Measurements from ENCODE around the gene PTF1A. TPM values are rescaled to one million over a fixed set of nuclear protein-coding genes. Genes with fewer than 3 reads are reported as not detected.
"Not testable (repeated sequence)": the region's sequence is repeated elsewhere in the genome, so short reads cannot be mapped to it uniquely, and the experiment has no call there.

The PTF1A gene
- total and polyA plus RNA-seq, 10 of the 15 experiments (the other 5 are each of a cell fraction or from before 2014, with no cell fraction given), result not detected

DNA sequence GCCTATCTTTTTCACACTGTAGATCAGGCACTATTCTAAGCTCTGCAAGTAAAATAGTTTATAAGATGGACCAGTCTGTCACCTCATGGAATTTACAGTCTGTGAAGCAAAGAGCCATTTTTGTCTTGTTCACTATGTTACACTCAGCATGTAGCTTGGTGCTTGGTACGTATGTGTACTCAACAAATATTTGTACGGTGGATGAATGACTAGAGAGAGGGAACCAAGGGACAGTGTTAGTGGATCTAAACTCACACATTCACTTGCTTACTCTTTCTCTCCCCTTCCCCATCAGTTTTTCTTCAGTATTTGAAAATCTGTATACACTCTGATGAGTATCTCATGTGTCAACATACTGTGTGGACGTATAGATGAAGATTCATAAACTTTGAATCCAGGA is 45.9 kb downstream of the PTF1A start:
- in situ Hi-C loops (cut with MboI), result no loop called here
- POLR2A ChIA-PET, result no interaction called here
- SMC1A ChIA-PET (ENCODE audit: uncharacterized antibody, unreplicated experiment), result no interaction called here
- intact Hi-C loops (cut with micrococcal nuclease; ENCODE audit: unreplicated experiment), result no loop called here
- no peak overlapping the region for H3K9ac ChIP-seq (ENCODE audit: control insufficient read depth, insufficient read depth, low read length)
- H4K20me1 ChIP-seq (ENCODE audit: control insufficient read depth, insufficient read depth), result no peaks in the 10 kb centered on the region
- no peaks in the 10 kb centered on the region for H3K27me3 ChIP-seq (replicated peaks in 1 of 2; ENCODE audit: control insufficient read depth in 2 of 2, insufficient read depth in 2 of 2, low read length in 1 of 2)
- TF ChIP-seq POLR2A (IDR thresholded peaks at IDR 0.05; ENCODE audit: low read depth, low read length), result no peak
- TF ChIP-seq MYC (IDR thresholded peaks at IDR 0.05; ENCODE audit: insufficient read depth, insufficient read length, insufficient replicate concordance, low read length, severe bottlenecking), result no peak
- TF ChIP-seq KAT2A (conservative IDR thresholded peaks at IDR 0.05; ENCODE audit: control insufficient read depth, low read depth, low read length), result no peak
- TF ChIP-seq GATAD2B (conservative IDR thresholded peaks at IDR 0.05; ENCODE audit: low read depth), result no peak
- TF ChIP-seq HDAC2 (IDR thresholded peaks at IDR 0.05), result no peak
- no TSS peak for BruUV-seq (replicated peaks)
- FAIRE-seq (no peak), ATAC-seq (no peak), DNase-seq (ENCODE audit: low read depth, low spot score) (no peak)
- H3K4me2 ChIP-seq (ENCODE audit: control insufficient read depth, insufficient read depth), result no peak overlapping the region
- H2AFZ ChIP-seq (ENCODE audit: control insufficient read depth, low read depth, low read length), result no peak overlapping the region
- 48% methylated on average over 3 of the region's 3 CpGs for WGBS (ENCODE audit: insufficient coverage, insufficient replicate concordance, low lambda C conversion rate, missing lambda C conversion rate)
- RAD21 ChIA-PET (ENCODE audit: unreplicated experiment), result no interaction called here
- no peak overlapping the region for H3K4me3 ChIP-seq
- no peak overlapping the region for H3K27ac ChIP-seq (ENCODE audit: control insufficient read depth, insufficient read depth)
- CTCF ChIA-PET, result interaction anchor here (0.8 to 1.0 kb wide), 2 partner anchors 18 to 80 kb away, joined by 3 read pairs; no protein-coding TSS in a partner anchor
- no peaks in the 10 kb centered on the region for H3K79me2 ChIP-seq (ENCODE audit: control insufficient read depth, insufficient read depth, low read length)
- H3K4me1 ChIP-seq (ENCODE audit: control insufficient read depth, insufficient read depth, low read length), result no peaks in the 10 kb centered on the region
- H3K36me3 ChIP-seq (ENCODE audit: control insufficient read depth in 2 of 2, insufficient read depth in 2 of 2, low read length in 1 of 2), result no peaks in the 10 kb centered on the region
- H3K9me3 ChIP-seq (replicated peaks; ENCODE audit: control insufficient read depth, insufficient read depth, low read length), result no peaks in the 10 kb centered on the region

DNA sequence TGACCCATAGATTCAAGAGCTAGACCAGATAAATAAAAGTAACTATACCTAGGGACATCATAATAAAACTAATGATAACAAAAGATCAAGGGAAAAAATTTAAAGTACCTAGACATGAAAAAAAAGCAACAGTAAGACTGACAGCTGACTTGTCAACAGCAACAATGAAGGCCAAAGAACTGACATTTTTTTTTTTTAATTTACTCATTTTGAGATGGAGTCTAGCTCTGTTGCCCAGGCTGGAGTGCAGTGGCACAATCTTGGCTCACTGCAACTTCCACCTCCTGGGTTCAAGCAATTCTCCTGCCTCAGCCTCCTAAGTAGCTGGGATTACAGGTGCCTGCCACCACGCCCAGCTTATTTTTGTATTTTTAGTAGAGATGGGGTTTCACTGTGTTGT is 49.7 kb downstream of the PTF1A start:
- in situ Hi-C loops (cut with MboI); H3K9me3 ChIP-seq (replicated peaks; ENCODE audit: control insufficient read depth, insufficient read depth, low read length); DNase-seq (ENCODE audit: low read depth, low spot score); H3K4me2 ChIP-seq (ENCODE audit: control insufficient read depth, insufficient read depth); ATAC-seq; H3K4me1 ChIP-seq (ENCODE audit: control insufficient read depth, insufficient read depth, low read length); RAD21 ChIA-PET (ENCODE audit: unreplicated experiment); H2AFZ ChIP-seq (ENCODE audit: control insufficient read depth, low read depth, low read length); H4K20me1 ChIP-seq (ENCODE audit: control insufficient read depth, insufficient read depth); FAIRE-seq; intact Hi-C loops (cut with micrococcal nuclease; ENCODE audit: unreplicated experiment); H3K9ac ChIP-seq (ENCODE audit: control insufficient read depth, insufficient read depth, low read length); H3K79me2 ChIP-seq (ENCODE audit: control insufficient read depth, insufficient read depth, low read length); H3K4me3 ChIP-seq; H3K27ac ChIP-seq (ENCODE audit: control insufficient read depth, insufficient read depth); H3K36me3 ChIP-seq (ENCODE audit: control insufficient read depth in 2 of 2, insufficient read depth in 2 of 2, low read length in 1 of 2); BruUV-seq (replicated peaks); H3K27me3 ChIP-seq (replicated peaks in 1 of 2; ENCODE audit: control insufficient read depth in 2 of 2, insufficient read depth in 2 of 2, low read length in 1 of 2): not testable (repeated sequence)
- 0% methylated on average over 1 of the region's 1 CpG for WGBS (ENCODE audit: insufficient coverage, insufficient replicate concordance, low lambda C conversion rate, missing lambda C conversion rate)
- ChIA-PET SMC1A (ENCODE audit: uncharacterized antibody, unreplicated experiment) (interaction anchor here (0.5 kb wide), 1 partner anchor 1389 kb away, joined by 3 read pairs; no protein-coding TSS in a partner anchor), POLR2A (interaction anchor here (0.7 kb wide), 1 partner anchor 42 kb away, joined by 3 read pairs; no protein-coding TSS in a partner anchor), CTCF (interaction anchor here (1.5 kb wide), 1 partner anchor 85 kb away, joined by 4 read pairs; no protein-coding TSS in a partner anchor)

Small RNA genes within 50 kb of the gene (small RNA-seq; reads per million reads assigned to genes)
- gene RF00561, result not detected

Other genes starting within 250 kb of the PTF1A start
- gene MSRB2, start 96.7 kb upstream of the PTF1A start, total RNA-seq (2014; rRNA removed), result 6.4 and 7.9 TPM in 2 replicates
- gene MSRB2, start 96.7 kb upstream of the PTF1A start, total RNA-seq (2014; rRNA removed; fragmentation: Illumina TruSeq; extraction: Trizol), result 4.2 and 4.9 TPM in 2 replicates
- gene MSRB2, start 96.7 kb upstream of the PTF1A start, total RNA-seq (2021), result 7.1 and 9.8 TPM in 2 replicates
- 6.7 and 7.8 TPM in 2 replicates for gene MSRB2, start 96.7 kb upstream of the PTF1A start, polyA plus RNA-seq (2011; rRNA removed)
- gene MSRB2, start 96.7 kb upstream of the PTF1A start, polyA plus RNA-seq (2014; fragmentation: Illumina TruSeq; extraction: Trizol), result 2.6 and 4.0 TPM in 2 replicates
- gene MSRB2, start 96.7 kb upstream of the PTF1A start, polyA plus RNA-seq (2014; fragmentation: Nextera tagmentation; extraction: Ambion mirVana), result 1 to 10 TPM; 1.5 to 3.5 TPM
- gene MSRB2, start 96.7 kb upstream of the PTF1A start, polyA plus RNA-seq (2014; rRNA removed), result 6.0 and 7.6 TPM in 2 replicates
- 10 to 100 TPM; 18.5 to 18.6 TPM for gene MSRB2, start 96.7 kb upstream of the PTF1A start, polyA plus RNA-seq (2016; fragmentation: Nextera tagmentation; extraction: Ambion mirVana)
- gene C10orf67, start 152.5 kb downstream of the PTF1A start, total RNA-seq (2014; rRNA removed), result 0.06 TPM in 1 of 2 replicates, not detected in the other
- gene C10orf67, start 152.5 kb downstream of the PTF1A start, total RNA-seq (2014; rRNA removed; fragmentation: Illumina TruSeq; extraction: Trizol), result not detected in 2 replicates
- not detected in 2 replicates for gene C10orf67, start 152.5 kb downstream of the PTF1A start, total RNA-seq (2021)
- gene C10orf67, start 152.5 kb downstream of the PTF1A start, polyA plus RNA-seq (2011; rRNA removed), result not detected in 2 replicates
- gene C10orf67, start 152.5 kb downstream of the PTF1A start, polyA plus RNA-seq (2014; fragmentation: Illumina TruSeq; extraction: Trizol), result not detected in 2 replicates
- not detected for gene C10orf67, start 152.5 kb downstream of the PTF1A start, polyA plus RNA-seq (2014; fragmentation: Nextera tagmentation; extraction: Ambion mirVana)
- gene C10orf67, start 152.5 kb downstream of the PTF1A start, polyA plus RNA-seq (2014; rRNA removed), result not detected in 2 replicates
- not detected for gene C10orf67, start 152.5 kb downstream of the PTF1A start, polyA plus RNA-seq (2016; fragmentation: Nextera tagmentation; extraction: Ambion mirVana)
- 0.76 and 0.90 TPM in 2 replicates for gene OTUD1, start 246.8 kb downstream of the PTF1A start, total RNA-seq (2014; rRNA removed)
- gene OTUD1, start 246.8 kb downstream of the PTF1A start, total RNA-seq (2014; rRNA removed; fragmentation: Illumina TruSeq; extraction: Trizol), result 0.63 and 0.88 TPM in 2 replicates
- gene OTUD1, start 246.8 kb downstream of the PTF1A start, total RNA-seq (2021), result 1.6 and 1.8 TPM in 2 replicates
- 0.09 and 0.18 TPM in 2 replicates for gene OTUD1, start 246.8 kb downstream of the PTF1A start, polyA plus RNA-seq (2011; rRNA removed)
- 0.53 and 0.89 TPM in 2 replicates for gene OTUD1, start 246.8 kb downstream of the PTF1A start, polyA plus RNA-seq (2014; fragmentation: Illumina TruSeq; extraction: Trizol)
- gene OTUD1, start 246.8 kb downstream of the PTF1A start, polyA plus RNA-seq (2014; fragmentation: Nextera tagmentation; extraction: Ambion mirVana), result under 1 TPM; 0.42 to 0.64 TPM
- 0.65 and 0.69 TPM in 2 replicates for gene OTUD1, start 246.8 kb downstream of the PTF1A start, polyA plus RNA-seq (2014; rRNA removed)
- under 1 TPM in 1 of 2 experiments, not detected in 1; 0.39 TPM for gene OTUD1, start 246.8 kb downstream of the PTF1A start, polyA plus RNA-seq (2016; fragmentation: Nextera tagmentation; extraction: Ambion mirVana)

All from GM12878 (cell line).